Ishikawa (cell line): ENCODE results near the gene ZHX3.

Experiments
- CEBPB ChIP-seq: IDR thresholded peaks from 2 replicates; pipeline ENCODE4 v1.6.1; 2012
- CREB1 ChIP-seq: IDR thresholded peaks from 2 replicates; pipeline ENCODE4 v1.6.1; 2012; ENCODE audit warnings: low read depth
- EGR1 ChIP-seq: IDR thresholded peaks from 2 replicates; pipeline ENCODE4 v1.6.1; 2012
- EP300 ChIP-seq: IDR thresholded peaks from 2 replicates; pipeline ENCODE4 v1.6.1; 2012; ENCODE audit warnings: borderline replicate concordance
- FOXM1 ChIP-seq: IDR thresholded peaks from 2 replicates; pipeline ENCODE4 v1.6.1; 2012; ENCODE audit warnings: low read depth, borderline replicate concordance
- MAX ChIP-seq: IDR thresholded peaks from 2 replicates; pipeline ENCODE4 v1.6.1; 2012
- NFIC ChIP-seq: IDR thresholded peaks from 2 replicates; pipeline ENCODE4 v1.6.1; 2012
- RAD21 ChIP-seq: IDR thresholded peaks from 2 replicates; pipeline ENCODE4 v1.6.1; 2012; ENCODE audit warnings: low read depth
- REST ChIP-seq: IDR thresholded peaks from 2 replicates; pipeline ENCODE4 v1.6.1; 2012; ENCODE audit warnings: low read depth, mild to moderate bottlenecking
- TAF1 ChIP-seq: IDR thresholded peaks from 2 replicates; pipeline ENCODE4 v1.6.1; 2012; ENCODE audit warnings: low read depth, mild to moderate bottlenecking
- TCF12 ChIP-seq: IDR thresholded peaks from 2 replicates; pipeline ENCODE4 v1.6.1; 2012; ENCODE audit warnings: low read depth
- USF1 ChIP-seq: IDR thresholded peaks from 2 replicates; pipeline ENCODE4 v1.6.1; 2012
- YY1 ChIP-seq: IDR thresholded peaks from 2 replicates; pipeline ENCODE4 v1.6.1; 2012; ENCODE audit warnings: low read depth
- ZBTB7A ChIP-seq: IDR thresholded peaks from 2 replicates; pipeline ENCODE4 v1.6.1; 2012; ENCODE audit warnings: low read depth

The ZHX3 gene

GRCh38 chr20:41273445-41273844, 44.1 kb downstream of the ZHX3 start:
- TF ChIP-seq USF1 = no peak
- TF ChIP-seq CEBPB = no peak
- no peak for TF ChIP-seq YY1
- no peak for TF ChIP-seq EP300
- TF ChIP-seq TAF1 = no peak
- TF ChIP-seq ZBTB7A = no peak
- no peak for TF ChIP-seq EGR1
- no peak for TF ChIP-seq MAX
- no peak for TF ChIP-seq FOXM1
- TF ChIP-seq RAD21 = no peak
- no peak for TF ChIP-seq NFIC
- TF ChIP-seq REST = no peak

GRCh38 chr20:41272339-41272738, 45.2 kb downstream of the ZHX3 start:
- TF ChIP-seq RAD21 = no peak
- TF ChIP-seq TAF1 = no peak
- TF ChIP-seq EGR1 = no peak
- no peak for TF ChIP-seq REST

GRCh38 chr20:41268917-41269652, 48.4 kb downstream of the ZHX3 start:
- TF ChIP-seq ZBTB7A = no peak
- no peak for TF ChIP-seq TAF1
- TF ChIP-seq EP300 = no peak
- TF ChIP-seq YY1 = no peak

GRCh38 chr20:41268402-41268801, 49.1 kb downstream of the ZHX3 start:
- TF ChIP-seq EP300 (no peak), ZBTB7A (no peak), MAX (no peak), CEBPB (no peak), TCF12 (no peak)

- no peak for TF ChIP-seq REST
- TF ChIP-seq CEBPB = no peak
- TF ChIP-seq EGR1 = no peak
Observed at GRCh38 chr20:41265938-41266337, 51.6 kb downstream of the ZHX3 start.

- no peak for TF ChIP-seq REST
- no peak for TF ChIP-seq CREB1
- no peak for TF ChIP-seq CEBPB
- TF ChIP-seq FOXM1 = no peak
- no peak for TF ChIP-seq RAD21
- no peak for TF ChIP-seq EGR1
- TF ChIP-seq USF1 = no peak
- TF ChIP-seq NFIC = no peak
- TF ChIP-seq EP300 = no peak
Observed at GRCh38 chr20:41264819-41265218, 52.7 kb downstream of the ZHX3 start.
